ENCODE results near the gene CABP5.

- no peak for TF ChIP-seq DPF2 (IDR thresholded peaks at IDR 0.05)
- TF ChIP-seq GABPA (IDR thresholded peaks at IDR 0.05; ENCODE audit: low read depth): no peak
- no peak for TF ChIP-seq IKZF2 (IDR thresholded peaks at IDR 0.05)
- no peak for TF ChIP-seq CTCF (IDR thresholded peaks at IDR 0.05 in 2 of 3, conservative IDR thresholded peaks at IDR 0.05 in 1 of 3; ENCODE audit: control insufficient read depth in 2 of 3, extremely low read depth in 1 of 3, insufficient read depth in 1 of 3, low read depth in 3 of 3, low read length in 3 of 3)
- TF ChIP-seq MYC (IDR thresholded peaks at IDR 0.05; ENCODE audit: insufficient read depth, insufficient read length, insufficient replicate concordance, low read length, severe bottlenecking): no peak
- TF ChIP-seq PBX3 (IDR thresholded peaks at IDR 0.05; ENCODE audit: insufficient replicate concordance, low read depth, low read length): no peak
- TF ChIP-seq MAX (IDR thresholded peaks at IDR 0.05; ENCODE audit: low read depth, low read length): no peak
- no peak for TF ChIP-seq PML (IDR thresholded peaks at IDR 0.05; ENCODE audit: low read length)
- no peak for TF ChIP-seq POLR2A (IDR thresholded peaks at IDR 0.05; ENCODE audit: low read depth, low read length)
These were observed 9.2 kb upstream of the CABP5 start for GRCh38 chr19:48053076-48053475.

Data from GM12878 (cell line).